ENCODE measurements around the gene POP5.

DNA sequence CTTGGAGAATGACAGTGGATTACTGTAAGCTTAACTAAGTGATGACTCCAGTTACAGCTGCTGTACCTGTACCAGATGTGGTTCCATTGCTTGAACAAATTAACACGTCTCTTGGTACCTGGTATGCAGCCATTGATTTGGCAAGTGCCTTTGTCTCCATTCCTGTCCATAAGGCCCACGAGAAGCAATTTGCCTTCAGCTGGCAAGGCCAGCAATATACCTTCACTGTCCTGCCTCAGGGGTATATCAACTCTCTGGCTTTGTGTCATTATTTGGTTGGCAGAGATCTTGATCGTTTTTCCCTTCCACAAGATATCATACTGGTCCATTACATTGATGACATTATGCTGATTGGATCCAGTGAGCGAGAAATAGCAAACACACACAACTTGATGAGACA, 29.4 kb upstream of the POP5 start:
- no peak for TF ChIP-seq ZNF274 (IDR thresholded peaks at IDR 0.05; ENCODE audit: low read depth, low read length)
- no peak for TF ChIP-seq SUZ12 (IDR thresholded peaks at IDR 0.05; ENCODE audit: extremely low read depth, insufficient read depth, insufficient read length)

All from NT2/D1 (cell line).